ENCODE measurements around the gene DES.

DES gene

GRCh38 chr2:219459460-219460311 lies 41.5 kb downstream of the DES start:
- peak; percentile 50 for DNase-seq

GRCh38 chr2:219460424-219460926 lies 42.3 kb downstream of the DES start:
- no peak for DNase-seq

GRCh38 chr2:219461047-219461514 lies 42.9 kb downstream of the DES start:
- peak; percentile 33 for DNase-seq

GRCh38 chr2:219461669-219462068 lies 43.5 kb downstream of the DES start:
- no peak for DNase-seq

GRCh38 chr2:219462349-219462748 lies 44.2 kb downstream of the DES start:
- no peak for DNase-seq

GRCh38 chr2:219464286-219465032 lies 46.3 kb downstream of the DES start:
- no peak for DNase-seq

GRCh38 chr2:219465659-219466561 lies 47.7 kb downstream of the DES start:
- no peak for DNase-seq

- no peak for DNase-seq
These were observed 48.9 kb downstream of the DES start for GRCh38 chr2:219466816-219467735.

- DNase-seq: no peak
These were observed 49.5 kb downstream of the DES start for GRCh38 chr2:219467736-219468075.

- DNase-seq: no peak
These were observed 50.4 kb downstream of the DES start for GRCh38 chr2:219468410-219469185.

GRCh38 chr2:219469186-219469724 lies 51.1 kb downstream of the DES start:
- DNase-seq: no peak

GRCh38 chr2:219470429-219470828 lies 52.3 kb downstream of the DES start:
- no peak for DNase-seq

- DNase-seq: no peak
These were observed 53.5 kb downstream of the DES start for GRCh38 chr2:219471476-219472371.

- no peak for DNase-seq
These were observed 54.5 kb downstream of the DES start for GRCh38 chr2:219472629-219473187.

- no peak for DNase-seq
These were observed 55.3 kb downstream of the DES start for GRCh38 chr2:219473511-219473910.

- no peak for DNase-seq
These were observed 56.3 kb downstream of the DES start for GRCh38 chr2:219474285-219475060.

- DNase-seq: no peak
These were observed 57.1 kb downstream of the DES start for GRCh38 chr2:219475278-219475677.

All from activated CD4-positive, alpha-beta T cell treated with anti-CD3 and anti-CD28 coated beads, Interleukin-2, Interleukin-6, amounts not matched to agents 100 ng/mL and 50 ng/mL, durations not matched to agents 16 hours and 8 hours (primary cell).